Ovary (tissue), 9 donors: ENCODE data around the gene PPM1B. TPM values are rescaled to one million over a fixed set of nuclear protein-coding genes. Genes with fewer than 3 reads are reported as not detected.

ENCODE experiments used
- DNase-seq, 5 donors: peaks; one replicate each; pipeline ENCODE4 v3.0.0-alpha.2; 2019 to 2020
- H3K27ac ChIP-seq, 2 donors: fragments of 200-600 bp; one replicate each; pipeline versions ENCODE4 v1.5.1 to v1.8.0; 2019 to 2022
- H3K27me3 ChIP-seq: fragments of 200-600 bp; one replicate; pipeline ENCODE4 v1.8.0; 2022
- H3K36me3 ChIP-seq: fragments of 200-600 bp; sonication (generic); one replicate; pipeline ENCODE4 v1.5.1; 2019
- H3K4me1 ChIP-seq: one replicate; pipeline ENCODE4 v1.8.1; 2013; ENCODE audit warnings: mild to moderate bottlenecking, moderate library complexity; ENCODE audit not compliant: insufficient read depth
- H3K4me3 ChIP-seq: fragments of 200-600 bp; sonication (generic); one replicate; pipeline ENCODE4 v1.5.1; 2017
- H3K9me3 ChIP-seq, 2 donors: fragments of 200-600 bp in 1 of 2; sonication (generic) in 1 of 2; one replicate each; pipeline versions ENCODE4 v1.5.1 to v1.8.1; 2013 to 2019; ENCODE audit warnings: mild to moderate bottlenecking in 1 of 2, moderate library complexity in 1 of 2
- EP300 ChIP-seq: sonication (generic); formaldehyde crosslinking; IDR thresholded peaks from one replicate; pipeline ENCODE4 v1.6.1; 2017; ENCODE audit warnings: antibody characterized with exemption
- POLR2A ChIP-seq: fragments of 450-650 bp; IDR thresholded peaks from one replicate; pipeline ENCODE4 v1.6.1; 2017; ENCODE audit warnings: antibody characterized with exemption, mild to moderate bottlenecking, moderate library complexity
- WGBS, 3 donors: extraction: QIAGEN DNeasy Blood & Tissue Kit in 1 of 3; methylation state at CpG; one replicate each; pipeline versions ENCODE4 v1.1.5 to v1.1.7; 2013 to 2017; 5-methylcytosine and 5-hydroxymethylcytosine counted together
- intact Hi-C, 4 donors: fragments of 100-400 bp; cut with DNase I; formaldehyde crosslinking; loops; one replicate each; pipeline versions ENCODE4 v1.11.0 to v1.15.1; 2022 to 2023
- polyA plus RNA-seq, 2 donors: library from polyadenylated mRNA; stranded (reverse); fragments of 200-250 nt in 1 of 2; fragments of 350-450 nt in 1 of 2; fragmentation: Illumina TruSeq in 1 of 2; extraction: RNeasy Lipid Tissue Mini Kit (QIAGEN cat#74804) in 1 of 2; gene quantifications; one replicate each; pipeline ENCODE4 v1.2.3, GENCODE V29; 2013 to 2014
- total RNA-seq, 7 donors: library from RNA; depleted of rRNA in 2 of 7; stranded (reverse); fragments of >200 nt in 2 of 7; fragmentation: NEBNext Ultra II Directional in 3 of 7; extraction: Animal tissue kit (Norgen Biotek cat#: 25700) in 3 of 7; gene quantifications; one replicate each; pipeline versions ENCODE4 v1.1.0 to v1.2.4, GENCODE V29; 2016 to 2023
- TF ChIP-seq, protein P1 (sequence below), 3 donors: fragments of 450-650 bp in 2 of 3; fragments of 200-600 bp in 1 of 3; IDR thresholded peaks; one replicate each; pipeline versions ENCODE4 v1.5.1 to v1.8.0; 2016 to 2022; ENCODE audit warnings: antibody characterized with exemption in 3 of 3, mild to moderate bottlenecking in 1 of 3
- donor health status: DM: no; HTN: no; CAD: no; lungs with moderate emphysema.
- donor health status: DM: no; HTN: no; CAD: no.
- donor health status: Bipolar disorder and iron deficiency.
- donor health status: DM: yes; HTN: yes; CAD: no.
- donor health status: DM: no; HTN: no; CAD: no.
- donor health status: DM: yes; HTN: yes; CAD: no.

The PPM1B gene
- total and polyA plus RNA-seq, 9 donors = 27.6 to 43.4 (median 35.7) TPM

DNA sequence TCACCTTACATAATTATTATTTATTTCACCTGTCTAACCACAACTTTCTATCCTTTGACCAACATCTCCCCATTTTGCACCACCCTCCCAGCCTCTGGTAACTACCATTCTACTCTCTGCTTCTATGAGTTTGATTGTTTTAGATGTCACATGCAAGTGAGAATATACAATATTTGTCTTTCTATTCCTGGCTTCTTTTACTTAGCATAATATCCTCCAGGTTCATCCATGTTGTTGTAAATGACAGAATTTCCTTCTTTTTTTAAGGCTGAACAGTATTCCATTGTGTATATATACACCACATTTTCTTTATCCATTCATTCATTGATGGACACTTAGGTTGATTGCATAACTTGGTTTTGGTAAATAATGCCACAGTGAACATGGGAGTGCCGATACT is 24.0 kb downstream of the PPM1B start:
- Histone ChIP-seq H3K27me3 (no peaks in the 10 kb centered on the region), H3K4me3 (no peak overlapping the region), H3K4me1 (peaks cover 2% of the 10 kb centered on the region), H3K36me3 (no peaks in the 10 kb centered on the region), H3K9me3 (no peaks in the 10 kb centered on the region), H3K27ac (no peak overlapping the region)
- WGBS, 3 donors = 94 to 97% (median 95%) methylated on average over 1 of the region's 1 CpG
- no peak for DNase-seq
- intact Hi-C loops = loop anchor here in 1 of 4 donors (5.0 kb wide), 1 partner anchor 1200 kb away; no protein-coding TSS in a partner anchor
- TF ChIP-seq POLR2A = no peak
- TF ChIP-seq, protein P1, sequence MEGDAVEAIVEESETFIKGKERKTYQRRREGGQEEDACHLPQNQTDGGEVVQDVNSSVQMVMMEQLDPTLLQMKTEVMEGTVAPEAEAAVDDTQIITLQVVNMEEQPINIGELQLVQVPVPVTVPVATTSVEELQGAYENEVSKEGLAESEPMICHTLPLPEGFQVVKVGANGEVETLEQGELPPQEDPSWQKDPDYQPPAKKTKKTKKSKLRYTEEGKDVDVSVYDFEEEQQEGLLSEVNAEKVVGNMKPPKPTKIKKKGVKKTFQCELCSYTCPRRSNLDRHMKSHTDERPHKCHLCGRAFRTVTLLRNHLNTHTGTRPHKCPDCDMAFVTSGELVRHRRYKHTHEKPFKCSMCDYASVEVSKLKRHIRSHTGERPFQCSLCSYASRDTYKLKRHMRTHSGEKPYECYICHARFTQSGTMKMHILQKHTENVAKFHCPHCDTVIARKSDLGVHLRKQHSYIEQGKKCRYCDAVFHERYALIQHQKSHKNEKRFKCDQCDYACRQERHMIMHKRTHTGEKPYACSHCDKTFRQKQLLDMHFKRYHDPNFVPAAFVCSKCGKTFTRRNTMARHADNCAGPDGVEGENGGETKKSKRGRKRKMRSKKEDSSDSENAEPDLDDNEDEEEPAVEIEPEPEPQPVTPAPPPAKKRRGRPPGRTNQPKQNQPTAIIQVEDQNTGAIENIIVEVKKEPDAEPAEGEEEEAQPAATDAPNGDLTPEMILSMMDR (IDR thresholded peaks at IDR 0.05) = no peak
- no peak for TF ChIP-seq EP300

DNA sequence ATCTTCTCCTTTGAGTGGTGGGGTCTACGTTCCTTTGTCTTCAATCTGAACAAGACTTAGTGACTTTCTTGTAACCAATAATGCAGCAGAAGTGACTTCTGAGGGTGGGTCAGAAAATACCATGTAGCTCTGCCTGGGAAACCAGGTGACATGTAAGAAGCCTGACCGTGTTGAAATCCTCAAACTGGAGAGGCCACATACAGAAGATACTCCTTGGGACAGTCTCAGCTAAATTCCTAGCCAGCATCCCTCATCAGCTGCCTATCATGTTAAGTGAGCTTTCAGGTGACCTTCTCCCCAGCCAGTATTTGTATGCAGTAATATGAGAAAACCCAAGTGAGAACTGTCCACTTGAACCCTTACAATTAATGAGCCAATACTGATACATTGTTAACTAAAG is 27.0 kb downstream of the PPM1B start:
- no peak overlapping the region for H3K27ac ChIP-seq
- H3K9me3 ChIP-seq = no peaks in the 10 kb centered on the region
- WGBS, 3 donors = 84 to 98% (median 96%) methylated on average over 2 of the region's 2 CpGs
- TF ChIP-seq, protein P1 (IDR thresholded peaks at IDR 0.05) = no peak
- TF ChIP-seq EP300 (no peak), POLR2A (no peak)
- H3K4me3 ChIP-seq = no peak overlapping the region
- no peak for DNase-seq
- H3K27me3 ChIP-seq = no peaks in the 10 kb centered on the region
- peaks cover 2% of the 10 kb centered on the region for H3K4me1 ChIP-seq
- intact Hi-C loops = no loop called here
- H3K36me3 ChIP-seq = no peaks in the 10 kb centered on the region

DNA sequence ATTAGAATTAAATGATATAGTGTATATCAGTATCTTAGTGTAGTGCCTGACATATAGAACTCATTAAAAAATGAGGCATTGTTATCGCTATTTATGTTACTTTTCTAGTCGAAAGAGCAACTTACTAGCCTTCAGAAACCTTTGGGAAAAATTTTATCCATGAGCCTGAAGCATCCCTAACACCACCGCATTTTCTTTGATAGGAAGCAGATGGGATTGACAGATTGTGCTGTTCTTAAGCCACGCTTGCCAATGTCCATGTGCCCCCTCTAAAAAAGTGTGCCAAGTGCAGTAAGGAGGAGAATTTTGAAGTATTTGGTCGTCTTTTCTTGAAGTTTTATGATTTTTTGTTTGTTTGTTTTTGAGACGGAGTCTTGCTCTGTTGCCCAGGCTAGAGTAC is 29.1 kb downstream of the PPM1B start:
- Histone ChIP-seq H3K9me3 (no peaks in the 10 kb centered on the region), H3K36me3 (no peaks in the 10 kb centered on the region), H3K27ac (no peak overlapping the region), H3K27me3 (no peaks in the 10 kb centered on the region), H3K4me1 (no peaks in the 10 kb centered on the region), H3K4me3 (no peak overlapping the region)
- DNase-seq = no peak
- intact Hi-C loops = no loop called here
- TF ChIP-seq POLR2A = no peak
- 93 to 97% (median 93%) methylated on average over 6 of the region's 6 CpGs for WGBS, 3 donors

DNA sequence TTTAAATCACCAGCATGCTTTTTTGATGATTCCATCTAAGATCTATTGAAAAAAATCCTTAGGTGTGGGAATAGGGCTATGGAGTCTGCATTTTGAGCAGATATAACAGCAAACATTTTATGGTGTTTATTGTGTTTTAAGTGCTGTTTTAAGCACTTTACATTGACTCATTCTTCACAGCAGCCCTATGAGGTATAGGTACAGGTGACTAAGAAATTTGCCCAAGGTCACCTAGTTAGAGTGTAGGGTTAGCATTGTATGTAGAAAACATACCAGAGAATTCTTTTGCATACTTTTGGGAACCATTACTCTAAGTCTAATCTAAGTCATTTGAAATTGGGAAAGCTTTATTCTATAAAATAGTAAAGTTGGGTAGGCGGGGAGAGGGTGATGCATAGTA is 31.3 kb downstream of the PPM1B start:
- no peak overlapping the region for H3K27ac ChIP-seq
- TF ChIP-seq, protein P1 (IDR thresholded peaks at IDR 0.05) = no peak
- TF ChIP-seq EP300 (no peak), POLR2A (no peak)
- WGBS, 3 donors = 98 to 100% (median 100%) methylated on average over 1 of the region's 1 CpG
- intact Hi-C loops = no loop called here
- H3K4me3 ChIP-seq = no peak overlapping the region
- no peak for DNase-seq
- no peaks in the 10 kb centered on the region for H3K9me3 ChIP-seq
- no peaks in the 10 kb centered on the region for H3K36me3 ChIP-seq
- H3K27me3 ChIP-seq = no peaks in the 10 kb centered on the region
- no peaks in the 10 kb centered on the region for H3K4me1 ChIP-seq

DNA sequence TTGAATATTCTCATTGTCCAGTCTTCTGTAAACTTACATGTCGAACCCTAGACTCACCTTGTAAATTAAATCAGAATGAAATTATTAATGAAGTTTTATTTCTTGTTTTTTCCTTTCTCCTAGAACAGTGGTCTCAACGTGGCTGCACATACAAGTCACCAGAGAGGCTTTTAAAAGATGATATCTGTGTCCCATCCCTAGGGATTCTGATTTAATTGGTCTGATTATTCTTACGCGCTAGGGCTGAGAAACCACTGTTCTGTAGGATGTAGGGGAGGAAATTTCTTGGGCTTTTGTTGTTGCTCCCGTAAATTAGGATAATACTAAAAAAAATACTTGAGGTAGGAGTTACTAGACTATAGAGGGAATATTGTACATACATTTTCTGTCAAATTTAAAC is 32.1 kb downstream of the PPM1B start:
- Histone ChIP-seq H3K27me3 (no peaks in the 10 kb centered on the region), H3K4me1 (no peaks in the 10 kb centered on the region), H3K4me3 (no peak overlapping the region), H3K27ac (no peak overlapping the region), H3K9me3 (no peaks in the 10 kb centered on the region), H3K36me3 (no peaks in the 10 kb centered on the region)
- no peak for TF ChIP-seq POLR2A
- intact Hi-C loops = no loop called here
- 92 to 95% (median 95%) methylated on average over 5 of the region's 5 CpGs for WGBS, 3 donors
- no peak for DNase-seq
